Mesothelial cell of epicardium (in vitro differentiated cells): ENCODE results near the gene LCT. TPM values are rescaled to one million over a fixed set of nuclear protein-coding genes. Genes with fewer than 3 reads are reported as not detected.

Source experiments
- DNase-seq, 2 experiments: peaks; one replicate each; pipeline ENCODE4 v3.0.0; 2021; ENCODE audit warnings: low spot score in 2 of 2; ENCODE audit not compliant: unreplicated experiment in 2 of 2
- H3K27ac Mint-ChIP-seq: 2 replicates; pipeline ENCODE4 v1.8.0; 2021; ENCODE audit warnings: mixed read lengths
- H3K27me3 Mint-ChIP-seq: 2 replicates; pipeline ENCODE4 v1.8.0; 2021; ENCODE audit warnings: low read depth, mixed read lengths
- H3K36me3 Mint-ChIP-seq: 2 replicates; pipeline ENCODE4 v1.8.0; 2021; ENCODE audit warnings: mixed read lengths
- H3K4me1 Mint-ChIP-seq: 2 replicates; pipeline ENCODE4 v1.8.0; 2021; ENCODE audit warnings: mixed read lengths
- H3K4me3 Mint-ChIP-seq: 2 replicates; pipeline ENCODE4 v1.8.0; 2021; ENCODE audit warnings: mild to moderate bottlenecking, moderate library complexity, mixed read lengths
- H3K9me3 Mint-ChIP-seq: 2 replicates; pipeline ENCODE4 v1.8.0; 2021; ENCODE audit warnings: mixed read lengths
- CTCF ChIP-seq: fragments of 200-600 bp; sonication (generic); IDR thresholded peaks from one replicate; pipeline ENCODE4 v1.5.0; 2021; ENCODE audit warnings: antibody characterized with exemption; ENCODE audit not compliant: unreplicated experiment
- total RNA-seq: library from RNA; stranded (reverse); gene quantifications from 3 replicates; pipeline ENCODE4 v1.2.1, GENCODE V29; 2021

The LCT gene
- total RNA-seq, 1 donor from 2014 or later, result not detected

- H3K27ac Mint-ChIP-seq, result no peak overlapping the region
- H3K4me1 Mint-ChIP-seq, result no peaks in the 10 kb centered on the region
- no peak overlapping the region for H3K4me3 Mint-ChIP-seq
- peaks cover 61% of the 10 kb centered on the region for H3K36me3 Mint-ChIP-seq
- H3K9me3 Mint-ChIP-seq, result peaks cover 8% of the 10 kb centered on the region
- no peaks in the 10 kb centered on the region for H3K27me3 Mint-ChIP-seq
- no peak for DNase-seq
- TF ChIP-seq CTCF, result no peak
Observed at GRCh38 chr2:135773319-135773718, 63.7 kb downstream of the LCT start.

GRCh38 chr2:135768863-135769262 lies 68.1 kb downstream of the LCT start:
- no peak for DNase-seq
- Mint-ChIP-seq H3K27me3 (no peaks in the 10 kb centered on the region), H3K9me3 (peaks cover 8% of the 10 kb centered on the region), H3K4me3 (no peak overlapping the region), H3K4me1 (no peaks in the 10 kb centered on the region), H3K27ac (no peak overlapping the region), H3K36me3 (peaks cover 52% of the 10 kb centered on the region)
- TF ChIP-seq CTCF, result no peak

GRCh38 chr2:135762530-135762929 lies 74.5 kb downstream of the LCT start:
- Mint-ChIP-seq H3K27ac (no peak overlapping the region), H3K4me3 (no peak overlapping the region), H3K27me3 (no peaks in the 10 kb centered on the region), H3K9me3 (no peaks in the 10 kb centered on the region), H3K4me1 (no peaks in the 10 kb centered on the region), H3K36me3 (peaks cover 39% of the 10 kb centered on the region)
- no peak for DNase-seq
- TF ChIP-seq CTCF, result no peak

- Mint-ChIP-seq H3K27ac (no peak overlapping the region), H3K27me3 (no peaks in the 10 kb centered on the region), H3K4me3 (no peak overlapping the region), H3K9me3 (peaks cover under 1% of the 10 kb centered on the region), H3K4me1 (no peaks in the 10 kb centered on the region), H3K36me3 (peaks cover 41% of the 10 kb centered on the region)
- TF ChIP-seq CTCF, result no peak
- DNase-seq, result no peak
Observed at GRCh38 chr2:135762022-135762421, 75.0 kb downstream of the LCT start.

GRCh38 chr2:135756692-135757091 lies 80.3 kb downstream of the LCT start:
- Mint-ChIP-seq H3K4me3 (no peak overlapping the region), H3K9me3 (peaks cover 11% of the 10 kb centered on the region), H3K27me3 (no peaks in the 10 kb centered on the region), H3K4me1 (no peaks in the 10 kb centered on the region), H3K36me3 (peaks cover 59% of the 10 kb centered on the region), H3K27ac (no peak overlapping the region)
- no peak for DNase-seq
- TF ChIP-seq CTCF, result no peak

- no peak for DNase-seq
- Mint-ChIP-seq H3K4me3 (no peak overlapping the region), H3K27ac (no peak overlapping the region), H3K9me3 (peaks cover 11% of the 10 kb centered on the region), H3K36me3 (peaks cover 55% of the 10 kb centered on the region), H3K27me3 (no peaks in the 10 kb centered on the region), H3K4me1 (no peaks in the 10 kb centered on the region)
- no peak for TF ChIP-seq CTCF
Observed at GRCh38 chr2:135755573-135755972, 81.4 kb downstream of the LCT start.
